NCI-H69 (cell line): ENCODE results near the gene SYCP2.
A peak's percentile ranks its signal among the peaks of the same experiment; 100 is the strongest.

ENCODE experiments used
- DNase-seq: peaks from one replicate; lab custom pipeline; 2025; lab: John Stamatoyannopoulos, UW

SYCP2 gene

DNA sequence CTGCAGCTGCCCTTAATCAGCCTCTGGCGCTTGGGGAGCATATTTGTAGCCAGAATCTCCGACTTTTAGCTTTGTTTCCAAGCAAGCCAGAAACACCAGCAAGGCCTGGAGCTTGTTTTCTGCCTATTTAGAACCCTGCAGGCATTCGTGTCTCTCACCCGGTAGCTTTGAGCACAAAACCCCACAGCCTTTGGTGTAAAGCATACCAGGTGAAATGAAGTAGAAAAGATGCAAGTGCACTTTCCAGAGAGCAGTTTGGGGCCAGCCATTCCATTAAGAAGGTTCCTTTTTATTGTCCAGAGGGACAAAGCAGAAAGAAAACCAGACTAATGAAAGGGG, 7.5 kb upstream of the SYCP2 start:
- DNase-seq: no peak

DNA sequence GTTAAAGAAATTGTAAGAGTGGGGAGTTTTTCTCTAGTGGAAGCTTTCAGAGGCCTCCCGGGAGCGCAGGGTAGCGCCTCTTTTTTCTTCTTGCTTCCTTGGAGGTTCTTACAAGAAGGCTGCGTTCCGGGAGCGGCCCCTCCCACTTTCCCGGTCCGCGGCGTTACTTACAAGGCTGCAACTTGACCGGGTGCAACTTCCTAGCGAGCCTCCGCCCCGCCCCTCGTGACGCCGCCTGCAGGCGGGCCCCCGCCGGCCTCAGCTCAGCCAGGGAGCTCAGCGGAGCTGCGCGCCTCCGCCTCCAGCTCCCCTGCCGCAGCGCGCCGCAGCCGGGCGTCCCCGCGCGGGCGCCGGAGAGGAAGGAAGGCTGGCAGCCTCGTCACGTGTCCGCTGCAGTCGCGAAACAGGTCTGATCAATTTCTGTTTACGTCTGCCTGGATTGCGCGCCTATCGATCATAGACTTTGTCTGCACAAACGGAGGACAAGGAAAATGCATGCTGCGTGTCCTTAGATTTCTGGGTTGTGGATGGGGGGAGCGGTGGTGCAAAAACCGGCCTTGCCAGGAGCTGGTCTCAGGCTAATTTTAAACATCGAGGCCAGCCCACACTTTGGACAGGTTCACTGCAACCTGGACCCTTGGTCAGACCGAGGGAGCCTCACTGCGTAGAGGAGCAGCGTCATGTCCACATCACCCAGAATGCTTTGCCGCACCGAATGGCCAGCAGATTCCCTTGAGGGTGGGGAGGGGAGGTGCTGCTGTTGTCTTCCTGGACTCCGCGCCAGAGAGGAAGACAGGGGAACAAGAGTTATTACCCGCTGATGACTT, 6.9 kb upstream of the SYCP2 start, which contains the start of the genes FAM217B and PPP1R3D:
Gene FAM217B, plus strand, starts transcription at position 261 of the 827 bp plus-strand sequence. CDS start 3,555 bp downstream, outside the sequence.
Gene PPP1R3D, minus strand, starts transcription at position 177 of the 827 bp plus-strand sequence. CDS start 374 bp downstream, outside the sequence.
- peak; percentile 91 for DNase-seq

DNA sequence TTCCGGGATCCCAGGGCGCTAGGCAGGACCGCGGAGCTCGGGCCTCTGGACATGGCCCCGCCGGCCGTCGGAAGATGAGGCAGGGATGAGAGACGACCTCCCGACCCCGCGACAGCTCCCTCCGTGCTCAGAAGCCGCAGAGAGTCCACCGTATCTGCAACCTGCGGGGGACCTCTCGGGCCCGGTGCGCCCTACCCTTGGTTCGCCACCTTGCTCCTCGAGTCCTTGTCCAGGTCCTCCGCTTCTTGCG, 6.4 kb upstream of the SYCP2 start:
- no peak for DNase-seq

- DNase-seq: peak; percentile 1
Measured at GRCh38 chr20:59939052-59939878, 5.8 kb upstream of the SYCP2 start.

DNA sequence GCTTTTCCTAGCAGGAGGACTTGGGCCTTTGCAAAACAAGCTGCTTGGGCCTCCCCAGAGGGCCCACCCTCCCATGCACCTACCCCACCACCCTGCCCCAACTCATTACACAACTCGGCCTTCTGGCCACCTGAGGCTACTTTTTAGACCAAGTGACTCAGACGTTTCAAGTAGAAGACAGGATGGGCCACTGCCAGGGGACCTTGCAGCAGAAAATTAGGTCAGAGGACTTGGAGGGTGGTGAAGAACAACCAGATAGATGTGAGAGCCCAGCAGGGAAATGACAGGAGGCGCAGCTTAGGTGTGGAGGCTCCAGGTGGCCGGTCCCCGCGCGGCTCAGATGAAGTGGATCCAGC, 5.2 kb upstream of the SYCP2 start:
- DNase-seq: no peak

- DNase-seq: no peak
Measured at GRCh38 chr20:59938221-59938620, 4.8 kb upstream of the SYCP2 start.

DNA sequence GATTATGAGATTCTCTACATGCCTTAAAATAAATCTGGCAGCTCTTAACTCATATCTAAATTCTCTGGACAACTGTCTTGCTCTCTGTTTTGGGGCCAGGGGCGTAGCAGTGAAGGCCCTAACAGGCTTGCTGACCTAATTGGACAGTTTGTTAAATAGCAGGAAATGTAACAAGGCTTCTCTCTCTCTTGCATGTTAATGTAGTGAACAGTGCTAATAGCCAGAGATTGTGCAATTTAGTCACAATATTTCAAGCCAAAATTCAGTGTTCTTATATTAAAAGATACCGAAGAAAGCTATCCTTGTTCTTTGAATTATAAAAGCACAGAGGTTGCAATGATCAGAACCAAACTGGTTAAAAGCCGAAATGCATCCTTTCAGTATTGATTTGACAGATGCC, 3.7 kb upstream of the SYCP2 start:
- DNase-seq: no peak

DNA sequence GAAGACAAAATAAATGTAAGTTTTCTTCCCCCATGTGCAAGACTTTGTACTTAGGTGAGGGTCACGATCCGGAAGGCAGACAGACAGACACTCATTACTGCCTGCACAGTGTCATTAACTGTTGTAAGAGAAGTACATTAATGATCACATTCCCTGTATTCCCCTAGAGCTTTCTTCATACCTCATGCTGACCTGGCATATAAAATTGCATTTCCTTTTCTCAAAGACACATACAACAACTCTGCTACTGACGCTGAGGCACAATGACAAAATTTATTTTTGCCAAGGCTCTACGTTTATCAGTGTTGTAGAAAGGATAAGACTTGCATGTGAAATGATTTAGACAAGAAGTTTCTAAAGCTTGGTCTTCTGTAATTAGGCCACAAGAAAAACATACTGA, 3.0 kb upstream of the SYCP2 start:
- no peak for DNase-seq

- no peak for DNase-seq
Measured at GRCh38 chr20:59935457-59936185, 2.2 kb upstream of the SYCP2 start.

GRCh38 chr20:59933849-59934585, 580 bp upstream of the SYCP2 start:
- DNase-seq: peak; percentile 61

DNA sequence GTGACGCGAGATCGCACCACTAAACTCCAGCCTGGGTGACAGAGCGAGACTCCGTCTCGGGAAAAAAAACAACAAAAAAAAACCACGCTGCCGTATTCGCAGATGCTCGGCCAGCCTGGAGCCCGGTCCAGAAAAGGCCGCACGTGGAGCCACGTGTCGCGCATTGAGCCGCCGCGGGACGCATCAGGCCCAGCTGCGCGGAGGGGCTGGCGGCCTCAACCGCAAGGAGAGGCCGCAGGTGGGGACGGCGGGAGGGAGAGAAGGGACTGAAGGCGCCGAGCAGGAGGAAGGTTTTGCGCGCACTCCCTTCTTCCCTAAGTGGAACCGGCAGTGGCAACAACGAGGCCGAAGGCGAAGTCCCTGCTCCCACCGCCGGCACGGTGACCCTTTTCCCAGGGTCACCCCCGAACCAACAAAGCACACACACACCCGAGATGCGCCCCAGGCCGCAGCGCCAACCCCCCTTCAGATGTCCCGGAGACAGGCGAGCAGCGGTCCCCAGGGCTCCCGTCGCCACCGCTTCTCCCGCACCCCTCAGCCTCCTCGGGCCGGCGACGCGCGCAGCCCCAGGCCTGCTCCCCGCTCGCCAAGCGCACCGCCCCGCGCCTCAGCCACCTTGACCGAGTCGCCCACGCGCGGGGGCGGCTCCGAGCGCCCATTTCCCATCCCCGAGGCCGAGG, 681 bp downstream of the SYCP2 start:
- DNase-seq: no peak

- no peak for DNase-seq
Measured at GRCh38 chr20:59931511-59932312, 1.7 kb downstream of the SYCP2 start.

GRCh38 chr20:59925899-59926298, 7.5 kb downstream of the SYCP2 start:
- peak; percentile 37 for DNase-seq

DNA sequence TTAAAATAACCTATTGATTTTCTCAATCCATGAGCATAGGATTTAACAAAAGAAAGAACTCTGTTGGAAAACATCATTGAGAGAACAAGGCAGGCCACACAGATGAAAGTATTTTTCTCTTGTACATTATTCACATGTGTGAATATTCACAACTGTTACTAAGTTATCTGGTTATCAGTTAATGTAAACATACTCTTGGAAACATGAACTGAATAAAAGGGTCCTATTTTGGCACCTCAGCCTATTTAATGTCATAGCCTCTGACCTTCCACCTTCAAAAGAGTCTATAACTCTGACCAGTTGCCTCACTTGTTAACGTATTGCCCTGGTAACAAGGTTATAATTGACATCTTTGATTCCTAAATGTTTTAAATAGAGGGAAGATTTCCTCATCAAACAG, 8.1 kb downstream of the SYCP2 start:
- no peak for DNase-seq

GRCh38 chr20:59923514-59923913, 9.9 kb downstream of the SYCP2 start:
- DNase-seq: no peak

GRCh38 chr20:59920944-59921343, 12.5 kb downstream of the SYCP2 start:
- no peak for DNase-seq

DNA sequence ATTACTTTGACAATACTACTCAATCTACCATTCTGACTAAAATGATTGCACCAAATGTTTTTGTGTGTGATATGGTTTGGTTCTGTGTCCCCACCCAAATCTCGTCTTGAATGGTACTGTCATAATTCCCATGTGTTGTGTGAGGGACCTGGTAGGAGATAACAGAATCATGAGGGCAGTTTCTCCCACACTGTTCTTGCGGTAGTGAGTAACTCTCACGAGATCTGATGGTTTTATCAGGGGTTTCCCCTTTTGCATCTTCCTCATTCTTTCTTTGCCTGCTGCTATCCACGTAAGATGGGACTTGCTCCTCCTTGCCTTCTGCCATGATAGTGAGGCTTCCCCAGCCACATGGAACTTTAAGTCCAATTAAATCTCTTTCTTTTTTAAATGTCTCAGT, 20.8 kb downstream of the SYCP2 start:
- DNase-seq: no peak

DNA sequence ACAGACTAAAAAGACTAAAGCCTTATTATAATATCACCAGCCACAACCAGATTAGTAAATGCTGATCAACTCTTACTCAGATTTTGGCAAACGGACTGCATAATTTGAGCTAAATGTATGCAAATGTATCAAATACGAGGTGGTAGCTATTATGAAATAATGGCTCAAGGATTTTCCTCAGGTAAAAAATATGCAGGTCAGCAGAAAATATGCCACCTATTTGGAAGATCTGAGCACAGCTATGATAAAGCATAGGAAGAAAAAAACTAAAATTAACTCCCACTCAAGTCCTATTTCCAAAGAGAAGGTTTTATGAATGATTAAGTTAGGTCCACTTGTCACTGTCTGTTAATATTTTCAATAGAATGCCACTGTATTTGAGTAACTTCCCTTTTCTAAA, 22.4 kb downstream of the SYCP2 start:
- no peak for DNase-seq

DNA sequence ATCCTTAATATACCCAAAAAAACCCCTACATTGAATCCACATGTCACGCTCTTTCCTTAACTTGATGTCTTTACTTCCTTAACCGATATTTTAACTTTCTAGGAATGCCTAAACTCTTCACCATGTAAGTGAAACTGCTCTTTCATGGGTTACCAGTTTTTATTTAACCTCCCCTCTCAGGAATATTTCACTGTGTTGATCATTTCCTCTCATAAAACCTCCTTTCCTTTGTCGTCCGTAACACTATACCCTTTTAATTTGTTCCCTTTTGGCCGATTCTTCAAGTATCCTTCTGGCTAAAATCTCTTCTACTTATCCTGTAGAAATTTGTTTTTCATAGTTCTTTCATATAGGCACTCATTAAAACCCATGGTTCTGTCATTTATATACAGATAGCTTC, 24.6 kb downstream of the SYCP2 start:
- DNase-seq: no peak

DNA sequence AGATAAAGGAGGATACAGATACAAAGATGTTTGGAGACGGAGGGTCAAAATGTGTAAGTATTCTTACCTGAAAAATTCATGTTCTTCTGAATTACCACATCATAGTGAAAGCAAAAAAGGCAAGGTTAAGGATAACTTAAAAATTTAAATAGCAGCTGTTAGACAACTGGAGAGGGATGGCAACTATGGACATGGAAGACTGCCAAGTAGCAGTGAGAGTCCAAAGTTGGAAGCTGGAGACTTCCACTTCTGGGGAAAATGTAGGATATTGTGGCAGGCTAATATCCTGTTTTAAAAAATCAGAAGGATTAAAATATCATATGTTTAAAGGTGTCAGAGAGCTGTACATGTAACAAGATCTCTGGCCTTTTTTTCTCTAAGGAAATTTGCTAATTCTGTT, 29.8 kb downstream of the SYCP2 start:
- no peak for DNase-seq

GRCh38 chr20:59902470-59902869, 31.0 kb downstream of the SYCP2 start:
- DNase-seq: no peak
